GM21360 (cell line): ENCODE measurements around the gene SAMHD1.
"Not testable (repeated sequence)": the region's sequence is repeated elsewhere in the genome, so short reads cannot be mapped to it uniquely, and the experiment has no call there.

Experiments
- ATAC-seq: cut with Tn5 transposase; IDR thresholded peaks from one replicate; pipeline ENCODE4 v1.9.1; 2021; ENCODE audit warnings: mild to moderate bottlenecking, moderate library complexity; ENCODE audit not compliant: unreplicated experiment

SAMHD1 gene

DNA sequence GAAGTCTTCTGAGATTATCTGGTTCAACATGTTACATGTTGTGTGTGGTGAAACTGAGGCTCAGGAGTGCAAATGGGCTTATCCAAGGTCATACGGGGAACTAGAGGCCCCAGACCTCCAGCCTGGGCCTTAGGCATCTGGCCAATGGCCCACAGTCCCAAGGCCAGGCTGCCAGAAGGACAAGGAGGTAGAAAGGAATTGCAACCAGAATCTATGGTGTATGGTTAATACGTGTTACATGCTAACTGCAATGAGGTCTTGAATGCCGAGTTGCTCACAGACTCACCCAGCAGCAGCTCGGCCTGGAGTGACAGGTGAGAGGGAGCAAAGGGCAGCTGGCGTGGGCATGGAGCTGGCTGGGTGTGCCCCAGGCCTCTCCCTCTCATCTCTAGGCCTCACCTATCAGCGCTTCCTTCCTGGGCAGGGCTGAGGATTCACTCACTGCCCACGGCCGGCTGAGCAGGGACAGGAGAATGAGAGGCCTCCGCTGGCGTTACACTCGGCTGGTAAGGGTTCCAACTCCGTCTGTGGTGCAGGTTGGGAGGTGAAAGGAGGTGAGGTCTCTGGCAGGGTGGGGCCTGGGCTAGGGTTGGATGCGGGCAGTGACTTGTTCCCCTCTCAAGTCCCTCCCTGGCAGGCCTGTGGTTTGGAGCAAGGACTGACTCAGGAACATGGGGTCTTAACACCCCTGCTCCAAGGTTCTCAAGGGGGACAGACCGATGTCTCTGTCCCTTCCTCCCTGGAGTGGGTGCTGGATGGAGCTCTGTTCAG, 75.6 kb downstream of the SAMHD1 start, which contains the start of gene TLDC2:
Gene TLDC2, plus strand, starts transcription at position 437 of the 771 bp plus-strand sequence. Its CDS starts 37 bp downstream, at position 474.
- ATAC-seq = no peak

DNA sequence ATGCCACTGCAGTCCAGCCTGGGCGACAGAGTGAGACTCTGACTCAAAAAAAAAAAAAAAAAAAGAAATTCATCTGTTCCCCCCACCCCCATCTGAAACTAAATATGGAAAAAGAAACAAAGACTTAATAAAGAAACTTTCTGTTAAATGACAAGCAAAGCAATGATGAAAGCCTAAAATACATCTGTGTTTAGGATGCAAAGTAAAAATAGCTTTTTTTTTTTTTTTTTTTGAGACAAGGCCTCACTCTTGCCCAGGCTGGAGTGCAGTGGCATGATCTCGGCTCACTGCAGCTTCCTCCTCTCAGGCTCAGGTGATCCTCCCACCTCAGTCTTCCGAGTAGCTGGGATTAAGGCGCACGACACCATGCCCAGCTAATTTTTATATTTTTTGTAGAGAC, 76.4 kb downstream of the SAMHD1 start:
- not testable (repeated sequence) for ATAC-seq

DNA sequence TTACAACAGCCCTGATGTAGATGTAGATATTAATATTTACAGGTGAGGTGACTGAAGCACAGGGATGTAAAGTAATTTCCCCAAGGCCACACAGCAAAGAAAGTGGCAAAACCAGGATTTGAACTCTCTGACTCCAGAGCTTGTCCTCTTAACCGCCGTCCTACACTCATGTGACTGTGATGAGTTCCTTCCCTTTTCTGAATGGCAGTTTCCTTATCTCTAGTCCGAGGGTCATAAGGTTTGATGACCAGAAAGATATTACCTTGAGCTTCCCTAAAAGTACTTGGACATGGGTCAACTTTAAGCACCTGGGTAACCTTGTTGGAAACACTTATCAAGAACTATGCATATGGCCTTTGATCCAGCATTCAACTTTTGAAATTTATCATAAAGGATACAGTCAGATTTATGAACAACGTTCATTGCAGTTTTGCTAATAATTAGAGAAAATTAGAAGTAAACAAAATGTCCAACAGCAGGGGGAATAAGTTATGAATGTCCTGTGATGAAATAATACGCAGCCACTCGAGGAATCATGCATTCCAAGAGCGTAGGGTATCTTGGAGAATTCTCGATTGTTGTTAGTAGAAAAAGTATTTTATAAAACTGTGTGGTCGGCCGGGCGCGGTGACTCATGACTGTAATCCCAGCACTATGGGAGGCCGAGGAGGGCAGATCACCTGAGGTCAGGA, 77.9 kb downstream of the SAMHD1 start:
- no peak for ATAC-seq

- ATAC-seq = no peak
Measured at GRCh38 chr20:36872852-36873251, 78.7 kb downstream of the SAMHD1 start.

GRCh38 chr20:36871640-36872570, 79.6 kb downstream of the SAMHD1 start:
- no peak for ATAC-seq

GRCh38 chr20:36866681-36867495, 84.6 kb downstream of the SAMHD1 start:
- ATAC-seq = no peak

DNA sequence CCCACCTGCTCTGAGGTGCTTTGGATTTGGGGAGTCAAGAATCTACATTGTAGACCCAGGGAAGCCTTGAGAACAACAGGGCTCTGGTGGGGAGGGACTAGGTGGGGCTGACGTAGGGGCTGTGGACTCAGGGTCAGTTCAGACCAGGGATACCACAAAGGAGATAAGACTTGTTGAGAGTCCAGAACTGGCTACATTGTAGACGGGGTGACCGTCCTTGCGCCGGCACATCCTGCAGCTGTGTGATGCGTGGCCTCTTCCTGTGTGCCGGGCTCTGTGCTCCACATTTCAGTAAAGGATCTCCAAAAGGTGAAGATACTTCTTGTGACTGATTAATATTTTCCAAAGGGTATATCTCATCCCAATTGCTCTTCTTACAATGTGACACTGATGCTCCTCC, 85.3 kb downstream of the SAMHD1 start:
- no peak for ATAC-seq

DNA sequence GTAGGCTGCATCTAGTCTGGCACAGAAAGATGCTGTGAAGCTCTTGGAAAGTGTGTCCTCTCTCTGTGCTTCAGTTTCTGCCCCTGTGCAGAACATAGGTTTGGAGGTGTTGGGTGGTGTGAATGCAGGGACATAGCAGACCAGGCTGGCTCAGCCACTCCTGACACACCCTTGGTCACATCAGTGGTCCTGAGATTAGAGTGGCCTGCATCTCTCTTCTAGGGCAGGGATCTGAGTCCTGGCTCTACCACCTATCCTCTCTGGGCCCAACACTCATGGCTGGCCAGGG, 85.7 kb downstream of the SAMHD1 start:
- ATAC-seq = no peak

DNA sequence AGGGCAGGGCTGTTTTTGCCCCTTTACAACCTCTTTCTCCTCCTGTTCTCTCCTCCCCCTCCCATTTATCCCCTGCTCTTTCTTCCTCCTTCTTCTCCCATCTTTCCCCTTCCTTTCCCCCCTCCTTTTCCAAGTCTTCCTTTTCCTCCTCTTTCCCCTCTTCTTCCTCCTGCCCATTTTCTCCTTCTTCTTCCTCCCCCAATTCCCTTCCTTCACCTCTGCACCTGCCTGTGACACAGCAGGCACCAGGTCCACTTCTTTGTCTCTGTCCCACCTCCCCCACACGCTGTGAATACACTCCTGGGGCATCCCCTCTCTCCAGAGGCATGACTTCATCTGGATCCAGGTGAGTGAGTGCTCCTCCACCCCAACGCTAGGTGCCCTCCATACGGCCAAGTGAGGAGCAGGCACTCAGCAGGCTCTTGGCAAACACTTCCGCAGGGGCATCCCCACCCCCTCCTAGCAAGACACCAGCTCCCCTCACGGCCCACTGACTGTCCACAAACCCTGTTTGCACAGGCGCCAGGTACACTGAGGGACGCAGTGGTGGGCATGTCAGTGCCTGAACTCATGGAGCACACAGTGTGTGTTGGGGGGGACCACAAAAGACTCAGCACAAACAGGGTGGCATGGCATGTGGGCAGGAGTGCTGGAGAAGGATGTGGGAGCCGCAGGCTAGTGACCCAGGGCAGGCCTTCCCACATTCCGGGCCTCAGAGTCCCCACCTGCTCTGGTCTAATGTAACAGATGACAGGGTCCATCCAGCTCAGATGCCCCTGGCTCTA, 86.2 kb downstream of the SAMHD1 start:
- no peak for ATAC-seq

GRCh38 chr20:36862857-36863668, 88.4 kb downstream of the SAMHD1 start:
- ATAC-seq = peak; percentile 37

DNA sequence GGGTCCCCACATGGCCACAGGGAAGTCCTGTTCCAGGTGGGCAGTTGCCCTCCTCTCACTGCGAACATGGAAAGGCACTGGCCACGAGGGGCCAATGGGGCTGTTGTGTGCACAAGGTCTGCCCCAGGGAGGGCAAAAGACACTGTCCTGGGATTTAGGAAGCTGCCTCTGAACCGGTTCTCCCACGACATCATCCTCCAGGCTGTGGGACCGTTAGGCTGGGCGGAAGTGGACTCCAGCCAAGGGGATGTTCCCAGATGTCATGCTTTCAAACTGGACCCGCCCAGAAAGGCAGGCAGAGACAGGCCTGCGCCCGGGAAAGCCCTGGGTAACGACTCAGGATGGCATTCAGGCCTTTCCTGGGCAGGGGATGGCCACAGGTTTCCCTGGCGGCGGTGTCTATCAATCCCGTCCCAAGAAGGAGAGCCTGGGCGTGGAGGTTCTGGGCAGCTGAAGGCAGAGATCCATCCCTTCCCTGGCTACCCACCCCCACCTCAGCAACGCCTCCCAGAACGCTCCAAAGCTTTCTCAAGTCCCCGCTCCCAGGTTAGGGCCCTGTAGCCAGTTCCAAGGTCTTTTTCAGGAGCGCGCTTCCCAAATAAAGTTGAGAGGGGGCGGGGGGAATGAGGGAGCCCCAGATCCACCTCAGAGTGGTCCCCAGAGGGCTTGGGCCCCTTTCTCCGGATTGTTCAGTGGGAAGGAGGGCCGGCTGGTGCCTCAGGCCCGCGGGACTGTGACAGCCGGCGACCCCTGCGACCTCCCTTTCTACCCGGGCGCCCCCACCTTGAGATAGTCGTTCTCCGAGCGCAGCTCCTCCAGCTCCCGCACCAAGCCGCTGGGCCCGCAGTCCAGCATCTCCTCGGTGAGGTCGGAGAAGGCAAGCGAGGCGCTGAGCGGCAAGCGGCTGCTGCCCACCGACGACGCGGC, 89.4 kb downstream of the SAMHD1 start:
- ATAC-seq = no peak

DNA sequence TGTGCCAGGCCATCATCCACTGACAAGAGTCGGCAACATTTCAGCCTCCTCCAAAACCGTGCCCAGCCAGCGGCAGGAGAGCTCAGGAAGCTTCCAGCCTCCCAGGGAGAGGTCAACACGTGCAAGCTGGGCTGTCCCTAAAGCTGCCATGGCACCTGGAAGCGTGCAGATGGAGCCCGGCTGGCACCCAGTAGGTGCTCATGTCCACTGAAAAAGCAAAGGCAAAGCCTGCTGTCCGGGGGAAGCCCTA, 90.0 kb downstream of the SAMHD1 start:
- no peak for ATAC-seq

DNA sequence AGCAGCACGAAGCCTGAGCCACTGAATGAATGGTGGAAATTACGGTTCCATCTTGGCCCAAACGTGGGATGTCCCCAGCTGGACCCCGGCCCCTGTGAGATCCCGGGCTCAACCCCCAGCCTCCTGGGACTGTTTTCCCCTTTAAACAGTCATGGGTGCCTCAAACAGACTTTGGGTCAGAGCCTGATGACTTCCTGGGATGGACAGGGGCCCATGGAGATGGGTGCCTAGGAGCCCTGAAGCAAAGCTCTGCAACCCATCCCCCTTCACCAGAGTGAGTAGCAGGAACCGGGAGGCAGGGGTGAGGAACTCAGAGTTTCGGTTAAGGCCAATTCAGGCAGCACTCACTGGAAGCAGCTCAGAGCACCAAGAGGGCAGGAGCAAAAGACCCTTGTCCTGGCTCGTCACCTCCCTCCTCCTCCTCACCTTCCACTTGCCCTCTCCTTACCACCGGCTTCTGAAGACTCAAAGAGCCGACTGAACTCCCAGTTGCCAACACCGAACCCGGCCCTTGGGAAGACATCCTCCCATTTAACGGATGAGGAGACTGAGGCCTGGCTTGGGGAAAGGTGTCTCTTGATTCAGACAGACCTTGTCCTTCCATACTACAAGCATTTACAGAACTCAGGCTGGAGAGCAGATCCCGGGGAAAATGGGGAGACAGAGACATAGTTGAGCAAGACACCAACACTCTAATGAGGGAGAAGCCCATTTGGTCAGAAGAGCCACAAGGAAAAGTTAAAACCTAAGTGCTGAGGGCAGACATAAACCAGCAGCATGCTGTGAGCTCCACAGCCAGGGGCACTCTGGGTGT, 90.5 kb downstream of the SAMHD1 start:
- no peak for ATAC-seq

DNA sequence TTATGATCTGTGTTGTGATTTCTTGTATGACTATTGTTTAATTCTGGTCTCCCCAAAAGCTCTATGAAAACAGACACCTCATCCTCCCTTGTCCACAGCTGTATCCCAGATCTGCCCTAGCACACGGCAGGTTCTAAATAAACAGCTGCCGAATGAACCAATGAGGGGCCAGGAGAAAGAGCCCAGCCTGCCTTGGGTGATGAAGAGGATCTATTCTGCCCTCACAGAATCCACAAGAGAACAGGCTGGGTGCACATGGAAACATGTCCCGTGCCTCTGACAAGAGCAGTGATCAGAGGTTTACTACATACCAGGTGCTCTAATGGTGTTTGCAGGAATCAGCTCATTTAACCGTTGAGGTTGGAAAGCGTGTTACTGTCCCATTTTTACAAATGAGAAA, 91.2 kb downstream of the SAMHD1 start:
- ATAC-seq = no peak

- ATAC-seq = no peak
Measured at GRCh38 chr20:36859700-36860330, 91.7 kb downstream of the SAMHD1 start.

DNA sequence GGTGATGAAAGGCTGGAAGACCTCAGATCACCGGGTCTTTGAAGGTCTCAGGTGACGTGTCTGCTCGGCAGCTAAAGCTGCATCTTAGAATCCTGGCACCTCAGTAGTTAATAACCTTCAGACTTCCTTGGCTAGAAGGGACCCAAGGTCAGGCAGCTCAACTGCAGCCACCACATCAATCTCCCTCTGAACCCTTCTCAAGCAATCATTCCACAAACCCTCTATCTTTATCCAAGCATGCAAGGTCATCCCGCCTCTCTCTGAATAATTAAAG, 92.3 kb downstream of the SAMHD1 start:
- ATAC-seq = no peak
